Ecto neural progenitor cell (in vitro differentiated cells): ENCODE measurements around the gene ZNF423.
"Not testable (repeated sequence)": the region's sequence is repeated elsewhere in the genome, so short reads cannot be mapped to it uniquely, and the experiment has no call there.

Source experiments
- DNase-seq: peaks from one replicate; pipeline ENCODE4 v3.0.0-alpha.2; 2018; ENCODE audit warnings: low spot score

The ZNF423 gene

GRCh38 chr16:49855822-49856671, at the start of gene ZNF423:
ZNF423 (minus strand) TSS chr16:49856112; CDS start chr16:49855774, 338 bp downstream.
- peak; percentile 65 for DNase-seq

DNA sequence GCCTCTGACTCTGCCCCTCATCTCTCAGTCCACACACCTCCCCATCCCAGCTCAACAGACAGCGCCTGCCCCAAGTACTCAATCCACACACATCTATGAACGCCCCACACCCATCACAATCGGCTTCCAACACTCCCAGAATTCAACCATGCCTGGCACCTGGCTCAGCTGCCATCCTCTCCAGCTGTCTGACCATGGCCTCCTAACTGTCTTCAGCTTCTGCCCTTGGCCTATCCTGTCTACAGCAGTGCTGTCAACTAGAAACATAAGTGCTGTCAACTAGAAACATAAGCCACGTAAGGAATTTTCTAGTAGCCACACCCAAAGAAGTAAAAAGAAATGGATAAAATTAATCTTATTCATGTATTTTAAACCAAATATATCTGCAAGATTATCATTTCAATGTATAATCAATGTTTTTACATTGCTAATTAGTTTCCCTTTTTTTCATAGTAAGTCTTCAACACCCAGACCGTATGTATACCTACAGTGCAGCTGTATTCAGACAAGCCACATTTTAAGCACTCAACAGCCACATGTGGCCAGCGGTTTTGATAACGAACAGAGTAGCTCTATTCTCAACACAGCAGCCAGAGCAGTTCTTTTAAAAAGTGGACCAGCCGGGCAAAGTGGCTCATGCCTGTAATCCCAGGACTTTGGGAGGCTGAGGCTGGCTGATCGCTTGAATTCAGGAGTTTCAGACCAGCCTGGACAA, 48.6 kb upstream of the ZNF423 start:
- DNase-seq: no peak

DNA sequence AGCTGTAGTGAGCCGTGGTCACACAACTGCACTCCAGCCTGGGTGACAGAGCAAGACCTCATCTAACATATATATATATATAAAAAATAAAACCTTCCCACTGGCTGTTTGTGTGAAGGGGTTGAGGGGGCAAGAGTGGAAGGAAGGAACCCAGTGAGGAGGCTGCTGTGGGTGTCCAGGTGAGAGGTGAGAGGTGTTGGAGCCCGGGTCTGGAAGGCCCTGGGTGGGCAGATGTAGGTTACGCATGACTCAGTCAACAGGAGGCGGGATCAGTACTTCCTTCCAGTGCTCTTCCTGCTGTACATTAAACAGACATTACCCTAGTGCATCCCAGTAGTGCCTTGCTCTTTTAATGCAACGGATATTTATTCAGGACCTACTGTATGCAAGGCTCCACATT, 47.0 kb upstream of the ZNF423 start:
- no peak for DNase-seq

DNA sequence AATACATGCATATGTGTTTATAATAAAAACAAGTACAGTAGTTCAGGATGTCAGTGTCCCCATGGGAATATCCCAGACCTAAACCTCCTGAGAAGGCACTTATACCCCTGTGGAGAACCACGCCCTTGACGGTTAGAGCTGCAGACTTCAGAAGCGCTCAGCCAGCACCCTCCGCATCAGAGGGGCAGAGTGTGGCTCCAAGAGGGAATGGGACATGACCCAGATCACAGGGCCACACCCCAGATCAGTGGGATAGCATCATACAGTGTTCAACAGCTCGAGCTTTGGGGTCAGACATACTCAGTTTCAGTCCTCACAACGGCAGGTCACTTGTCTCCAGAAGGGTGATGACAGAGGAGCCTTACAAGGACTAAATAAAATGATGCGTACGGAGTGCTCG, 45.8 kb upstream of the ZNF423 start:
- no peak for DNase-seq

- DNase-seq: no peak
Observed at GRCh38 chr16:49900875-49901274, 45.0 kb upstream of the ZNF423 start.

DNA sequence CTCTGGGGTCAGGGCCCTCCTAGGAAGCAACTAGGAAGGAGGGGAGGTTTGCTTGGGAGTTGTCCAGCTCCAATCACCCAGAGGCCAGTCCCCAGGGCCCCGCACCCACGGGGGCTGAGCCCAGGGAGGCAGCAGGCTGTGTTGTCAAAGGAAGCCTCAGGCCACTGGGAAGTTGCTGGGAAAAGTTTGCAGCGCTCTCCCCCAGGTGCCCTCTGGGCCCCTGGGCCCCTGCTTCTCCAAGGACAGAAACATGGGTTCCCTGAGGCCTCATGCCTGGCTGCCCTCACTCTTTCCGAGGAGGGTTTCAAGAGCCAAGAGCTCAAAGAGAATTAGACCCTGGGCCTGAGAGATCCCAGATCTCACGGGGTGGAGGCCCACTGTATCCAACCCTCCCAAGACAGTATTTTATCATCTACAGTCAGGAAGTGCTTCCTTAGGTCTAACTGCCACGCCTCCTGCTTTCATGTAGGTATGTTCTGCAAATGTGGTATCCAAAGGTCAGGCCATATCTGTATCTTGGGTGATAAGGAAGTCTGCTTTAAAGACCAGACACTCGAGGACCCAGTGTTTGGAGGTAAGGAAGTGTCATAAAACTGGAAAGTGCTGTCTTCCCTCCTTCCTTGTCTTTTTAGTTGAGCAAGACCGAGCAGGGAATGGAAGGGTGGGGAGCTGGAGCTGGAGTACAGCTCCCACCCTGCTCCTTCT, 44.2 kb upstream of the ZNF423 start:
- DNase-seq: no peak

GRCh38 chr16:49896447-49896964, 40.6 kb upstream of the ZNF423 start:
- no peak for DNase-seq

DNA sequence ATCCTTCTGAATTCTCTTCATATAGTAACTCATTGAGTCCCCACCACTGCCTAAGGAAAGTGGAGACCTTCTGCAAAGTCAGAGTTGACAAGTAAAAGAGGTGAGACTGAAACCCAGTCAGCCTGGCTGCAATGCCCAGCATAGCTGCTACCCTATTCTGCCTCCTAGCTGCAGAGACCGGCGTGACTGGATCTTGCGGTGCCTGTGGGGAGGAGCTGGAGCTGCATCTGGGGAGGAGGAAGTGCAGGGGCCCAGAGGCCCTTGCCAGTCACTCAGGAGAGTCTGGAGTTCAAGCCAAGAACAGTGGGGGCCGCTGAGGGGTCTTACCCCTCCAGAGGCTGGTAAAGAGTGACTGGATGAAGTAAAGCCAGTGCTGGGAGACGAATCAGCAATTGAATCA, 35.0 kb upstream of the ZNF423 start:
- DNase-seq: peak; percentile 76

DNA sequence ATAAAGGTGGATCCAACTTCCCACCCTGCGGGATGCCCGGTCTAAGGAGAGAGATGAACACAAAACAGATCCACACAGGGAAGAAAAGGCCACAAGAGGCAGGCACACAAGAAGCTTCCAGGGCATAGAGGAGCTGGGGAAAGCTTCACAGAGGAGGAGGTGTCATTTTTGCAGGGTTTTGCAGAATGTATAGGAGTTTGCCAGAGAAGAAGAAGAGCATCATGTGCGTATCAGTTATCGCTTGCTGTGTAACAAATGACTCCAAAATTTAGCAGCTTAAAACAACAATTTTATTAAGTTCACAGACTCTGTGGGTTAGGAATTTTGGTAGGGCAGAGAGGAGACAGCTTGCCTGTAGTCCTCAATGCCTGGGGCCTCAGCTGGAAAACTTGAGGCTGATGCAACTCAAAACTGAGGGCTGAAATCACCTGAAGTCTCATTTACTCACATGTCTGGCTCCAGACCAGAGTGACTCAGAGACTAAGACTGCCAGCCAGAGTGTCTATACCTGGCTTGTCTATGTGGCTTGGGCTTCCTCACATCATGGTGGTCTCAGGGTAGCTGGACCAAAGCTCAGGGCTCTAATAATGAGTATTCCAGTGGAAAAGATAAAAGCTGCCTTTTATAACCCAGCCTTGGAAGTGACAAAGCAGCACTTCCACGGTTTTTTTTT, 33.9 kb upstream of the ZNF423 start:
- DNase-seq: no peak

DNA sequence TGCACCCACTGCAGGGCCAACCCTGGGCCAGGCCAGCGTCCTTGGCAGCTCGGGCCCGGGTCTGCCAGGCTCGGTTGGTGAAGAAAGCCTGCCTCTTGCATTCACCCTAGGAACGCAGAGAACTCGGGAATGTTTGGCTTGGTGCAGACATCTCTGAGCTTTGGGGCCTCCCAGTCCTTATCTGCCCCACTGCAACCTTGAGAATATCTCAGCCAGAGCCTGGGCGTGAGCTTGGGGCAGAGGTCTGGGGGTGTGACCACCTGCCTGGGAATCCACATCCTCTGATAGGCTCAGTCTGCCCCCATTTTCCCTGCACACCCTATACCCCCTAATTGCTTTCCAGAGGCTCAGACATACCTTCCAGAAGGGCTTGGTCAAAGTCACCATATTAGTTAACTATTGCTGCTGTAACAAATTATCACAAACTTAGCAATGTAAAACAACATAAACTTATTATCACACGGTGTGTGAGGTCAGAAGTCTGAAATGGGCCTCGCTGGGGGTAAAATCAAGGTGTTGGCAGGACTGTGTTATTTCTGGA, 30.7 kb upstream of the ZNF423 start:
- DNase-seq: no peak

DNA sequence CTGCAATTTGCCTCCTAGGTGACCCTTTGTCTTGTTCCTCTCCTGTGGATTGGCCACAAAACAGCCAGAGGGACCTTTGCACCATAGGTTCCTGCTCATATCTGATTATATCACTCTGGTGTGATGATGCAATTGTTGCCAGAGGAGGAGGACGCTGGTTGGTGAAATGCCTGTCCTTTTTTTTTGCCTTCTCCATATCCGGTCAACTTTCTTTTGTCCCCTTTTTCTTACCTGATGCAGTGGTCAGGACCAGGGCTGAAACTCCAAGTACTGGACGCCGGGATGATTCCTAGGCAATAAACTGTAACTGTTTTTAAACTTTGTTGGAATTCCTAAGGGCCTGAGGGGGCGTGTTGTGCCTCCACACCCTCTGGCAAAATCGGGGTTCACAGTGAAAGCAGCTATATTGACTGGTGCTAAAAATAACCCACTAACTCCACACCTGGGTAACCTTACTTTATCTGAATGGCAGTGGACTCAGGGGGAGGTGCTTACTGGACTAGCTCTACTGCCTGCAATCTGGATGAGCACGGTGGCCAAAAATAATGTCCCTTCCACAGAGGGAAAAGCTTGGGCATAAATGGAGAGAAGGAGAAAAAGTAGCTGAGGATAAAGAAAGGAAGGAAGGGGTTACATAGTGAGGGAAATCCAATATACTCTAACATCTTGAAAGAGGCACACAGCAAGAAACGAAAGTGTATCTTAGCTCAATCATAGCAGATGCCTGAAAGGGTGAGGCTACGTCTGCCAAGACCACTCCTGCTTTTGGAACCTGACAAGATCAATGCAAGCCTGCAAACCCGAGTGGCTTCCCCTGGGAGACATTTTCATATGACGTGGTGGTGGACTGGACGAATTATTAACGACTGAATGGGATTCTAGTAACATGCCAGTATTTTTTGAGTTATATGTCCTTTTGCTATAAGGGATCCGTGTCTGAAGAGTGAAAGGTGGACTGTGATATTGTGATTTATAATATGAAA, 28.4 kb upstream of the ZNF423 start:
- no peak for DNase-seq

- DNase-seq: peak; percentile 66
Observed at GRCh38 chr16:49883076-49884014, 27.4 kb upstream of the ZNF423 start.

DNA sequence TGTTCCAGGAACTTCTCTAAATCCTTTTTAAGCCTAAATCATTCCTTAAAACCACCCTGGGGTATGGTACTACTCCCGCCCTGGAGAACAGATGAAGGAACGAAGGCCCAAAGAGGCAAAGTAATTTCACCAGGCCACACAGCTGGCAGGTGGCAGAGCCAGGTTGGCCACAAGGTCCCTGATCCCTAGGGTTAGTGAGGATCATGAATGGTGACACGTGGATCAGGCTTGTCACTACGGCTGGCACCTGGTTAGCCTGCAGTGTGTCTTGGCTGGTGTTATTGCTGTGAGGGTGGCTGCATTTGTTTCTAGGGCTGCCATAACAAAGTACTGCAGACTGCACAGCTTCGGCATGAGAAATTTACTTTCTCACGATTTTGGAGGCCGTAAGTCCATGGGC, 26.0 kb upstream of the ZNF423 start:
- no peak for DNase-seq

DNA sequence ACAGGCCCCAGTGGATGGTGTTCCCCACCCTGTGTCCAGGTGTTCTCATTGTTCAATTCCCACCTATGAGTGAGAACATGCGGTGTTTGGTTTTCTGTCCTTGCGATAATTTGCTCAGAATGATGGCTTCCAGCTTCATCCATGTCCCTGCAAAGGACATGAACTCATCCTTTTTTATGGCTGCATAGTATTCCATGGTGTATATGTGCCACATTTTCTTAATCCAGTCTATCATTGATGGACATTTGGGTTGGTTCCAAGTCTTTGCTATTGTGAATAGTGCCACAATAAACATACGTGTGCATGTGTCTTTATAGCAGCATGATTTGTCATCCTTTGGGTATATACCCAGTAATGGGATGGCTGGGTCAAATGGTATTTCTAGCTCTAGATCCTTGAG, 22.6 kb upstream of the ZNF423 start:
- not testable (repeated sequence) for DNase-seq

DNA sequence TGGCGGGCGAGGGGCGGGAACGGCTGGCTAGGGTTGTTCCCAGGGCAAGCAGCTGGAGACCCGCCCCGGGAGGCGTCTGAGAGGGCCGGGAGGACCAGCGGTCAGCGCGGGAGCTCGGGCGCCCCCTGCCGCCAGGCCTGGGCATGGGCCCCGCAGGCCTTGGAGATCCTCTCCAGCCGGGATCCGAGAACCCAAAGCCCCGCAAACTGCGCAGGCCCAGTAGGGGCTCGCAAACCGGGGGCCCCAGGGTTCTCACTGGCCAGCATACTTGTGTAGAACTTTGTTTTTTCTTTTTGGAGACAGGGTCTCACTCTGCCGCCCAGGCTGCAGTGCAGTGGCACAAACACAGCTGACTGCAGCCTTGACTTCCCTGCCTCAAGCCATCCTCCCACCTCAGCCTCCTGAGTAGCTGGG, 20.8 kb upstream of the ZNF423 start:
- DNase-seq: peak; percentile 94

DNA sequence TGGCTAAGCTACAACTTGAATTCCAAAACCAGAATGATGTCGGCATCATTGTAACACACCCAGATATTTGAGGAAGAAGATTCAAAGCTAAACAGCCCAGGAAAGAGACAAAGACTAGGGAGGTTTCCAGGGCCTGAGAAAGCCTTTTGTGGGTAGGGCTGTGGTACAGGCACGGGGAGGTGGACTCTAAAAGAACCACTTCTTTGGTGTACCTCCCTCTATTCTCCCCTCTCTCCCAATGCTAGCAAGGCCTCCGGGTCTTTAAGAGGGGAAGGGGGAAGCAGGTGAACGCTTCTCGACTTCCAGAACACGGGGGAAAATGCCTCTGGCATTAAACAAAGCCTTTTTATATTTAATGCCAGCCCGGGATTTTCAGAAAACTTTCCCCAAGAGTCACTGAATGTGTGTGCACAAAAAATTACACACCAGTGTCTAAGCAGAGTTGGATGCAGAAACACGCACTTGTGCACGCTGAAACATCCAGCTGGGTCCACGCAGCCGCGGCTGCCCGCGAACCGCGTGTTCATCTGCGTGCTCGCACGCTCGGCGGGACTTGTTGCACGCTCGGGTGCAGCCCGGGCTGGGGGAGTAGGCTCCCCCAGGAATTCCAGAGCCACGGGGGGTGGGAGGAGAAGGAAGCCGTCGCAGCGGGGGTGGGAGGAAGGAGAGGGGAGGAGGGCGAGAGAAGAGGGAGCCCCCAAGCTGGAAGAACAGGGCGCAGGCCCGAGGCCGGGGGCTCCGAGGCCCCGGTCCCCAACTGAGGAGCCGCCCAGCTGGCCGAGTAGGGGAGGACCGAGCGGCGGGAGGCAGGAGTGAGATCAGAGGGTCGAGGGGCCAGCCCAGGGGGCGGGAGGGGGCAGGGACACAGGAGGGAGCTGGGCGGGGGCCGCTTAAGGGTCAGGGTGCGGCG, 20.1 kb upstream of the ZNF423 start:
- DNase-seq: no peak

GRCh38 chr16:49874613-49875237, 18.8 kb upstream of the ZNF423 start:
- DNase-seq: no peak

DNA sequence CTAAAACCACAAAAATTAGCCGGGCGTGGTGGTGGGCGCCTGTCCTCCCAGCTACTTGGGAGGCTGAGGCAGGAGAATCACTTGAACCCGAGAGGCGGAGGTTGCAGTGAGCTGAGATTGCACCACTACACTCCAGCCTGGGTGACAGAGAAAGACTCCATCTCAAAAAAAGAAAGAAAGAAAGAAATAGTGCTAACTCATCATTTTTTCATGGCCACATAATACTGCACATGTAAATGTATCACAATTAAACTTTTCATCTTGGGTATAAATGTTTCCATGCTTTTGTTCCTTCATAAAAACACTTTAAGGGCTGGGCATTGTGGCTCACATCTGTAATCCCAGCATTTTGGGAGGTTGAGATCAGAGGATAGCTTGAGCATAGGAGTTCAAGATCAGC, 15.9 kb upstream of the ZNF423 start:
- DNase-seq: not testable (repeated sequence)
